H1 (cell line): ENCODE data around the gene GMEB2. TPM values are rescaled to one million over a fixed set of nuclear protein-coding genes. Genes with fewer than 3 reads are reported as not detected.
A peak's percentile ranks its signal among the peaks of the same experiment; 100 is the strongest.

Source experiments
- CTCF ChIA-PET: fragments of 300-600 bp; sonication (Branson Sonifier 250); formaldehyde crosslinking; loops from one replicate; lab custom pipeline; 2021; ENCODE audit not compliant: partially characterized antibody; lab: Charles Lee
- POLR2A ChIA-PET: fragments of 300-600 bp; sonication (Branson Sonifier 250); formaldehyde crosslinking; loops from one replicate; lab custom pipeline; 2021; ENCODE audit warnings: inconsistent platforms; ENCODE audit not compliant: partially characterized antibody; lab: Charles Lee
- DNase-seq, 2 experiments: peaks; one replicate each; pipeline versions ENCODE4 v3.0.0 to v3.0.0-alpha.2; 2010 to 2022; ENCODE audit warnings: low spot score in 2 of 2, low read depth in 1 of 2, mixed read lengths in 1 of 2
- FAIRE-seq: peaks from 2 replicates; lab custom pipeline; 2011; peaks lifted over from hg19 to GRCh38; lab: Jason Lieb, UNC
- H2AFZ ChIP-seq: 2 replicates; pipeline ENCODE4 v1.8.1; 2012; ENCODE audit warnings: low read length, inconsistent platforms
- H2AK5ac ChIP-seq: 2 replicates; pipeline ENCODE4 v1.6.1; 2013; ENCODE audit warnings: low read depth, low read length
- H2BK120ac ChIP-seq: replicated peaks from 2 replicates; pipeline ENCODE3; 2013; ENCODE audit warnings: low read depth, low read length, inconsistent platforms
- H2BK12ac ChIP-seq: 2 replicates; pipeline ENCODE4 v1.6.1; 2013; ENCODE audit warnings: low read depth, low read length
- H2BK15ac ChIP-seq: 2 replicates; pipeline ENCODE4 v1.6.1; 2013; ENCODE audit warnings: low read length
- H2BK20ac ChIP-seq: 2 replicates; pipeline ENCODE4 v1.6.1; 2013; ENCODE audit warnings: low read length
- H2BK5ac ChIP-seq: 2 replicates; pipeline ENCODE4 v1.6.1; 2013; ENCODE audit warnings: low read depth, low read length
- H3K14ac ChIP-seq: 2 replicates; pipeline ENCODE4 v1.6.1; 2013; ENCODE audit warnings: inconsistent platforms; ENCODE audit not compliant: insufficient read length
- H3K18ac ChIP-seq: 2 replicates; pipeline ENCODE4 v1.6.1; 2013; ENCODE audit warnings: low read length; ENCODE audit errors: extremely low read depth
- H3K23ac ChIP-seq: 2 replicates; pipeline ENCODE4 v1.6.1; 2013; ENCODE audit warnings: inconsistent platforms; ENCODE audit not compliant: insufficient read length
- H3K23me2 ChIP-seq: 2 replicates; pipeline ENCODE4 v1.6.1; 2013; ENCODE audit warnings: low read depth, low read length
- H3K27ac ChIP-seq: 2 replicates; pipeline ENCODE4 v1.6.1; 2011; ENCODE audit warnings: low read depth, low read length, inconsistent platforms
- H3K27me3 ChIP-seq, 4 experiments: replicated peaks in 1 of 4; 1 replicate in 1 of 4; 2 replicates in 3 of 4; pipeline versions ENCODE4 v1.6.1 to v1.8.1; 2011 to 2013; ENCODE audit warnings: low read length in 3 of 4, mild to moderate bottlenecking in 3 of 4, inconsistent platforms in 2 of 4, mixed read lengths in 2 of 4, moderate library complexity in 1 of 4; ENCODE audit not compliant: control insufficient read depth in 3 of 4, insufficient read depth in 3 of 4; ENCODE audit errors: extremely low read depth in 1 of 4
- H3K36me3 ChIP-seq, 4 experiments: 2 replicates each; pipeline versions ENCODE4 v1.6.1 to v1.8.1; 2011 to 2013; ENCODE audit warnings: mild to moderate bottlenecking in 4 of 4, low read length in 3 of 4, moderate library complexity in 2 of 4, control low read depth in 1 of 4, inconsistent platforms in 1 of 4; ENCODE audit not compliant: insufficient read depth in 4 of 4, control insufficient read depth in 2 of 4
- H3K4ac ChIP-seq: replicated peaks from 2 replicates; pipeline ENCODE3; 2013; ENCODE audit warnings: low read length, low read depth, mixed read lengths, inconsistent platforms; ENCODE audit not compliant: insufficient read length
- H3K4me1 ChIP-seq, 4 experiments: replicated peaks in 1 of 4; 1 replicate in 1 of 4; 2 replicates in 3 of 4; pipeline versions ENCODE4 v1.6.1 to v1.8.1; 2011 to 2013; ENCODE audit warnings: low read length in 3 of 4, inconsistent platforms in 2 of 4, mixed read lengths in 1 of 4; ENCODE audit not compliant: insufficient read depth in 4 of 4, control insufficient read depth in 3 of 4
- H3K4me2 ChIP-seq, 2 experiments: 2 replicates each; pipeline versions ENCODE4 v1.6.1 to v1.8.1; 2011 to 2013; ENCODE audit warnings: low read depth in 2 of 2, low read length in 2 of 2, control low read depth in 1 of 2, inconsistent platforms in 1 of 2, mild to moderate bottlenecking in 1 of 2; ENCODE audit not compliant: insufficient read depth in 1 of 2
- H3K4me3 ChIP-seq, 4 experiments: fragments of 200-600, 300-600 bp in 1 of 4; sonication (generic), shearing (Covaris generic), sonication (Bioruptor Twin) in 1 of 4; 2 replicates each; pipeline versions ENCODE4 v1.5.1 to v1.8.1; 2011 to 2016; ENCODE audit warnings: low read length in 4 of 4, low read depth in 3 of 4, control low read depth in 2 of 4, inconsistent platforms in 2 of 4, mild to moderate bottlenecking in 2 of 4, mixed read lengths in 1 of 4, moderate library complexity in 1 of 4; ENCODE audit not compliant: insufficient read depth in 2 of 4; ENCODE audit errors: extremely low read depth in 1 of 4
- H3K56ac ChIP-seq: replicated peaks from 2 replicates; pipeline ENCODE3; 2013; ENCODE audit warnings: low read depth, mild to moderate bottlenecking, mixed read lengths, low read length, inconsistent platforms; ENCODE audit not compliant: insufficient read length
- H3K79me1 ChIP-seq: 2 replicates; pipeline ENCODE4 v1.6.1; 2013; ENCODE audit warnings: low read depth, low read length, control low read depth
- H3K79me2 ChIP-seq, 2 experiments: 2 replicates each; pipeline versions ENCODE4 v1.6.1 to v1.8.1; 2012 to 2013; ENCODE audit warnings: low read length in 2 of 2, mild to moderate bottlenecking in 2 of 2, inconsistent platforms in 1 of 2; ENCODE audit not compliant: insufficient read depth in 2 of 2, control insufficient read depth in 1 of 2
- H3K9ac ChIP-seq, 4 experiments: replicated peaks in 1 of 4; 1 replicate in 1 of 4; 2 replicates in 3 of 4; pipeline versions ENCODE4 v1.6.1 to v1.8.1; 2011 to 2013; ENCODE audit warnings: low read depth in 3 of 4, low read length in 3 of 4, control low read depth in 2 of 4, mild to moderate bottlenecking in 2 of 4, moderate library complexity in 2 of 4, inconsistent platforms in 1 of 4; ENCODE audit errors: extremely low read depth in 1 of 4
- H3K9me3 ChIP-seq, 2 experiments: 2 replicates each; pipeline versions ENCODE4 v1.6.1 to v1.8.1; 2012 to 2013; ENCODE audit warnings: mild to moderate bottlenecking in 2 of 2, moderate library complexity in 2 of 2, control low read depth in 1 of 2, inconsistent platforms in 1 of 2, low read depth in 1 of 2, low read length in 1 of 2, mixed read lengths in 1 of 2; ENCODE audit not compliant: insufficient read depth in 2 of 2
- H4K20me1 ChIP-seq, 2 experiments: replicated peaks in 1 of 2; 2 replicates each; pipeline versions ENCODE3 to v1.8.1; 2011 to 2013; ENCODE audit warnings: inconsistent platforms in 2 of 2, low read length in 2 of 2, mild to moderate bottlenecking in 1 of 2; ENCODE audit not compliant: insufficient read depth in 2 of 2, control insufficient read depth in 1 of 2
- H4K5ac ChIP-seq: 2 replicates; pipeline ENCODE4 v1.6.1; 2013; ENCODE audit warnings: low read length, low read depth, mixed read lengths, inconsistent platforms; ENCODE audit not compliant: insufficient read length
- H4K8ac ChIP-seq: 2 replicates; pipeline ENCODE4 v1.8.0; 2013; ENCODE audit warnings: mild to moderate bottlenecking, moderate library complexity, low read length, inconsistent platforms; ENCODE audit not compliant: insufficient read depth; ENCODE audit errors: extremely low read depth
- H4K91ac ChIP-seq: replicated peaks from 2 replicates; pipeline ENCODE3; 2013; ENCODE audit warnings: low read length, mixed read lengths, inconsistent platforms; ENCODE audit not compliant: insufficient read length
- ASH2L ChIP-seq: fragments of 200-600, 300-600 bp; sonication (generic); IDR thresholded peaks from one replicate; pipeline ENCODE4 v1.7.1; 2017; ENCODE audit warnings: low read length
- CEBPB ChIP-seq: IDR thresholded peaks from 2 replicates; pipeline ENCODE4 v1.6.1; 2012; ENCODE audit warnings: low read depth, low read length
- KDM4A ChIP-seq: IDR thresholded peaks from one replicate; pipeline ENCODE4 v1.7.1; 2012; ENCODE audit warnings: low read depth, mild to moderate bottlenecking, moderate library complexity, low read length, inconsistent platforms; ENCODE audit not compliant: severe bottlenecking
- MAFK ChIP-seq: IDR thresholded peaks from 2 replicates; pipeline ENCODE4 v1.6.1; 2012; ENCODE audit warnings: low read depth, mild to moderate bottlenecking, improper control_type of control experiment, low read length
- POLR2A ChIP-seq, 2 experiments: IDR thresholded peaks; 1 replicate in 1 of 2; 2 replicates in 1 of 2; pipeline ENCODE4 v1.6.1; 2011; ENCODE audit warnings: low read depth in 2 of 2, low read length in 2 of 2, mild to moderate bottlenecking in 2 of 2; ENCODE audit errors: control extremely low read depth in 1 of 2
- RNF2 ChIP-seq: fragments of 200-900, 300-1000 bp; sonication (generic); IDR thresholded peaks from 2 replicates; pipeline ENCODE4 v1.7.1; 2016; ENCODE audit warnings: borderline replicate concordance, low read depth, mild to moderate bottlenecking, antibody characterized with exemption, low read length; ENCODE audit not compliant: poor library complexity, severe bottlenecking; ENCODE audit errors: missing control alignments
- SP4 ChIP-seq: IDR thresholded peaks from 2 replicates; pipeline ENCODE4 v1.6.1; 2012; ENCODE audit warnings: low read length, inconsistent platforms
- WGBS, 2 experiments: shearing (Covaris generic) in 1 of 2; methylation state at CpG; one replicate each; pipeline versions ENCODE4 v1.1.6 to v1.1.7; 2013 to 2015; ENCODE audit warnings: low lambda C conversion rate in 2 of 2, mixed read lengths in 2 of 2, inconsistent platforms in 1 of 2, low coverage in 1 of 2, missing lambda C conversion rate in 1 of 2; ENCODE audit not compliant: insufficient replicate concordance in 2 of 2, insufficient coverage in 1 of 2, insufficient read length in 1 of 2; ENCODE audit errors: extremely low coverage in 1 of 2, missing lambda C conversion rate in 1 of 2; 5-methylcytosine and 5-hydroxymethylcytosine counted together
- polyA plus RNA-seq, 7 experiments: library from polyadenylated mRNA; depleted of rRNA in 3 of 7; stranded (reverse) in 5 of 7; unstranded in 2 of 7; fragments of >200 nt in 5 of 7; fragments of 200-250 nt in 2 of 7; gene quantifications; 1 replicate in 5 of 7; 2 replicates in 1 of 7; 4 replicates in 1 of 7; pipeline versions ENCODE4 v1.2.1 to v1.2.3, GENCODE V29; 2011 to 2013; ENCODE audit warnings: missing spikeins in 2 of 7, mixed read lengths in 2 of 7
- total RNA-seq: library from RNA; stranded (reverse); fragmentation: NEBNext Ultra II Directional; extraction: Animal tissue kit (Norgen Biotek cat#: 25700); gene quantifications from 2 replicates; pipeline ENCODE4 v1.2.1, GENCODE V29; 2021
- TF ChIP-seq, protein P1 (sequence below): IDR thresholded peaks from 2 replicates; pipeline ENCODE4 v1.6.1; 2011; ENCODE audit warnings: low read length, improper control_type of control experiment
- TF ChIP-seq, protein P2 (sequence below): IDR thresholded peaks from 2 replicates; pipeline ENCODE4 v1.6.1; 2011; ENCODE audit warnings: low read depth, mild to moderate bottlenecking, low read length; ENCODE audit not compliant: insufficient read depth

GMEB2 gene
- total and polyA plus RNA-seq, 2 of the 8 experiments (the other 6 are each of a cell fraction or from before 2014, with no cell fraction given) = 12.9 to 14.2 TPM

DNA sequence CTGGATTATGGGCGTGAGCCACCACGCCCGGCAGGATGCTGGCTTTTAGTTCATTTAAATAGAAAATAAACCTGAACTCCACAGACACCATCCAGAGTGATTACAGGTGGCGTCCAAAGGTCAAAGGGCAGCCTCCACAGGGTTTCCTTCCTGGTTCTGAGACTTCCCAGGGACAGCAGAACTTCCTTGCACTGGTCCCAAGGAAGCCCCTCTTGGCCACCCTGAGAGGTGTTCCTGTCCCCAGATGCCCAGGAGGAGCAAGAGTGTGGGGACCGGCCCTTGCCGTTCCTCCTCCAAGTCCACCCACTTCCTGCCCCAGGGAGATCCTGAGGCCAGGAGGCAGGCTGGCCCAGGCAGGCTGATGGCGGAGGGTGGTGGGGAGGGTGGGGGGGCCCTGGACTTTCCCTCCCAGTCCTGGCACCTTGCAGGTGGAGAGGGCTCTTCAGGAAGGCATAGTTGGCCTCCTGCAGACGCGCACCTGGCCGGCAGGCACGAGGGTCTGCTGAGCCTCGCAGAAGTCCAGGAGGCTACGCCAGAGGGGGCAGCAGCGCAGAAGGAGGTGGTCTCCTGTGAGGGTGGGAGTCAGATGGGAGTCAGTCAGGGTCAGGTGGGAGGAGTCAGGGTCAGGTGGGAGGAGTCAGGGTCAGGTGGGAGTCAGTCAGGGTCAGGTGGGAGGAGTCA is 68.0 kb downstream of the GMEB2 start:
- no peak for FAIRE-seq
- no peak overlapping the region for H2AK5ac ChIP-seq
- H3K4me2 ChIP-seq = no peak overlapping the region
- H3K23me2 ChIP-seq = peaks cover 4% of the 10 kb centered on the region; the same call in 1 of the 2 replicates
- no peak overlapping the region for H3K27ac ChIP-seq
- H2BK20ac ChIP-seq = no peak overlapping the region
- H3K4ac ChIP-seq = no peak overlapping the region
- H2BK15ac ChIP-seq = no peak overlapping the region
- H2BK12ac ChIP-seq = no peak overlapping the region
- H2AFZ ChIP-seq = no peak overlapping the region
- H4K5ac ChIP-seq = no peak overlapping the region
- H4K91ac ChIP-seq = no peak overlapping the region
- POLR2A ChIA-PET = interaction anchor here (1.2 kb wide), 1 partner anchor 14 kb away, joined by 5 read pairs; the partner anchor contains the start of gene HELZ2
- no peak overlapping the region for H2BK5ac ChIP-seq
- no peaks in the 10 kb centered on the region; a peak in 1 of 7 replicates for H3K27me3 ChIP-seq
- H4K20me1 ChIP-seq = peaks cover 0 to 1% of the 10 kb centered on the region in 2 experiments
- no peak overlapping the region for H2BK120ac ChIP-seq
- no peak overlapping the region for H3K9ac ChIP-seq
- peaks cover 0 to 11% (median 6%) of the 10 kb centered on the region in 4 experiments; a peak in 3 of 7 replicates for H3K4me1 ChIP-seq
- DNase-seq = no peak
- H3K23ac ChIP-seq = no peak overlapping the region
- no peak overlapping the region for H4K8ac ChIP-seq
- H3K9me3 ChIP-seq = no peaks in the 10 kb centered on the region
- no peak overlapping the region for H3K14ac ChIP-seq
- H3K79me2 ChIP-seq = no peaks in the 10 kb centered on the region
- TF ChIP-seq, protein P1, sequence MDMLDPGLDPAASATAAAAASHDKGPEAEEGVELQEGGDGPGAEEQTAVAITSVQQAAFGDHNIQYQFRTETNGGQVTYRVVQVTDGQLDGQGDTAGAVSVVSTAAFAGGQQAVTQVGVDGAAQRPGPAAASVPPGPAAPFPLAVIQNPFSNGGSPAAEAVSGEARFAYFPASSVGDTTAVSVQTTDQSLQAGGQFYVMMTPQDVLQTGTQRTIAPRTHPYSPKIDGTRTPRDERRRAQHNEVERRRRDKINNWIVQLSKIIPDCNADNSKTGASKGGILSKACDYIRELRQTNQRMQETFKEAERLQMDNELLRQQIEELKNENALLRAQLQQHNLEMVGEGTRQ = 0 out of 2 replicates have a peak, but pooled peaks have one; percentile 3
- TF ChIP-seq ASH2L (no peak), RNF2 (no peak), SP4 (peak; percentile 70; the same call in 1 of the 2 replicates), POLR2A (IDR thresholded peaks at IDR 0.05; ENCODE audit: control extremely low read depth in 1 of 2, low read depth in 2 of 2, low read length in 2 of 2) (no peak), KDM4A (no peak), MAFK (no peak), CEBPB (no peak)
- TF ChIP-seq, protein P2, sequence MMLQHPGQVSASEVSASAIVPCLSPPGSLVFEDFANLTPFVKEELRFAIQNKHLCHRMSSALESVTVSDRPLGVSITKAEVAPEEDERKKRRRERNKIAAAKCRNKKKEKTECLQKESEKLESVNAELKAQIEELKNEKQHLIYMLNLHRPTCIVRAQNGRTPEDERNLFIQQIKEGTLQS = no peak
- WGBS, 2 experiments = 89% methylated on average over 11 of the region's 14 CpGs; no CpG with 5 or more reads in 1 of the 2 experiments
- no peak overlapping the region for H3K56ac ChIP-seq
- no peak overlapping the region for H3K18ac ChIP-seq
- CTCF ChIA-PET = interaction anchor here (0.6 kb wide), 1 partner anchor 18 kb away, joined by 4 read pairs; no protein-coding TSS in a partner anchor
- no peak overlapping the region for H3K4me3 ChIP-seq
- H3K79me1 ChIP-seq = no peaks in the 10 kb centered on the region
- H3K36me3 ChIP-seq = no peaks in the 10 kb centered on the region; a peak in 4 of 8 replicates
